NCI-H510A (cell line): Measurements from ENCODE around the gene ZNF280C.

ENCODE experiments used
- DNase-seq: peaks from one replicate; lab custom pipeline; 2025; lab: John Stamatoyannopoulos, UW

Gene ZNF280C

DNA sequence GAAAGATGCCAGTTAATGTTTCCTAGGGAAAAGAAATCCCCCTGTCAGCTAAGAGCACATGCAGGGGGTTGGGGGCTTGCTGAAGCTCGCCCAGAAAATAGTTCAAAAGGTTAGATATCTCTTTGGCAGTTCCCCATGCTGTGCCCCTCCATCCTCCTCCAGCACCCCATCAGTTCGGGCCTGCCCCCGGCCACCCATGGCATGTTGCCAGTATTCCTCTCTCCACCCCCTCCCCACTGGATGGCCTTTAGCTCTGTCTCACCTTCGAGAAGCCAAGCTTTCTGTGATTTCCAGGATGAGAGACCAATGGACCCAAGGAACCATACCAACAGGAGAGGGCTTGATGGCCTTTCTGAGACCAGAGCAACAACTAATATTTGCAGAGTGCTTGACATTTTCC is 91.8 kb downstream of the ZNF280C start:
- DNase-seq: no peak

- no peak for DNase-seq
Observed at GRCh38 chrX:130176354-130176776, 92.3 kb downstream of the ZNF280C start.

DNA sequence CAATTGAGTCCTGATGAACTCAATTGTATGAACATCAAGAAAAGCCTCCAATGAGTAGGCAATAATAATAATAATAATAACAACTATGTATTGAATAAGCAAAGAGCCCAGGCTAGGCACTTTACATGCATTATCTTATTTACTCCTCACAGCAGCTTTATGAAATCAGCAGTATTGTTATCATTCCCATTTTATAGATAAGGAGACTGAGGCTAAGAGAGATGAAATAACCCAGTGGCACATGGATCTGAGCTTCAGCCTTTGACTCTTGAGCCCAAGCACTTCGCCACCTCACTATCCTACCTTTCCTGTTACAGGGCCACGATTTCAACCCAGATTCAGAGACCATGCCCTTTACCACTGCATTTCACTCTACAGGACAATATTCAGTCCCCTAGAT is 93.8 kb downstream of the ZNF280C start:
- DNase-seq: no peak

GRCh38 chrX:130174045-130174704 is 94.5 kb downstream of the ZNF280C start:
- DNase-seq: no peak

- no peak for DNase-seq
Observed at GRCh38 chrX:130173190-130173895, 95.4 kb downstream of the ZNF280C start.

GRCh38 chrX:130172127-130172845 is 96.4 kb downstream of the ZNF280C start:
- no peak for DNase-seq

DNA sequence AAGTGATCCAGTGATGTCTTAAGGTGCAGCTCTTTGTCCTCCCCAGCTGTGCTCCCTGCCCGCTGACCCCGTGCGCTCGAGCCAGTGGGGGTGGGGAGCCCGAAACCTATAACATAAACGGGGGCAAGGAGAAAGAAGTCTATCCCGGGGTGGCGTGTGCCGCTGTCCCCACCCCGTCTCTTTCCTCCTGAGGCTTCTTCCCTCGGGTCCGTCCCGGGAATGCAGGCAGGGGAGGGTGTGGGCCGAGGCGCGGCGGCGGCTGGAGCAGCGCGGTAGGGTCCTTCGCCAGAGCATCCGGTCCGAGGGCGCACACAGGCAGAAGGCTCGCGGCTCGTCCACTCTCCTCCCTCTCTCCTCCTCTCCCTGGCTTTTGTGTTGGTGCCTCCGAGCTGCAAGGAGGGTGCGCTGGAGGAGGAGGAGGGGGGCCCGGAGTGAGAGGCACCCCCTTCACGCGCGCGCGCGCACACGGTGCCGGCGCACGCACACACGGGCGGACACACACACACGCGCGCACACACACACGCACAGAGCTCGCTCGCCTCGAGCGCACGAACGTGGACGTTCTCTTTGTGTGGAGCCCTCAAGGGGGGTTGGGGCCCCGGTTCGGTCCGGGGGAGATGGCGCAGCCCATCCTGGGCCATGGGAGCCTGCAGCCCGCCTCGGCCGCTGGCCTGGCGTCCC is 97.1 kb downstream of the ZNF280C start, which contains the start of gene RAB33A:
Gene RAB33A (plus strand): TSS at position 517 of the 681 bp plus-strand sequence. CDS start 101 bp downstream, at position 618.
- no peak for DNase-seq

GRCh38 chrX:130170752-130171445 is 97.8 kb downstream of the ZNF280C start:
- peak; percentile 77 for DNase-seq

- DNase-seq: no peak
Observed at GRCh38 chrX:130167040-130167439, 101.7 kb downstream of the ZNF280C start.

- no peak for DNase-seq
Observed at GRCh38 chrX:130166503-130166777, 102.3 kb downstream of the ZNF280C start.

- peak; percentile 95 for DNase-seq
Observed at GRCh38 chrX:130165703-130166502, 102.8 kb downstream of the ZNF280C start, which contains the start of gene AIFM1. Gene AIFM1 (minus strand): TSS chrX:130165841. CDS start chrX:130165656, 185 bp downstream.

GRCh38 chrX:130165181-130165702 is 103.5 kb downstream of the ZNF280C start:
- peak; percentile 29 for DNase-seq

- no peak for DNase-seq
Observed at GRCh38 chrX:130163398-130163797, 105.3 kb downstream of the ZNF280C start.

- no peak for DNase-seq
Observed at GRCh38 chrX:130162094-130162735, 106.5 kb downstream of the ZNF280C start.

DNA sequence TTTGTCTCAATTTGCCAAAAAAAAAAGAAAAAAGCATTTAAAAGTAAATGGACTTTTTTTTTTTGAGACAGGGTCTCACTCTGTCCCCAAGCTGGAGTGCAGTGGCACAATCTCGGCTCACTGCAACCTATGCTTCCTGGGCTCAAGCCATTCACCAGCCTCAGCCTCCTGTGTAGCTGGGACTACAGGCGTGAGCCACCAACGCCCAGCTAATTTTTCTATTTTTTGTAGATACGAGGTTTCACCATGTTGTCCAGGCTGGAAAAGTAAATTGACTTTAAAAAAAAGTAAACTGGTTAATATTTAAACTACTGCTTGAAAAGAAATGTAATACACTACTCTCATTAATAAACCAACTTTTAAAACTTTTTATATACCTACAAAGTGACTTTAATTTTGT is 108.9 kb downstream of the ZNF280C start:
- DNase-seq: no peak

GRCh38 chrX:130158311-130158710 is 110.4 kb downstream of the ZNF280C start:
- DNase-seq: no peak

- DNase-seq: no peak
Observed at GRCh38 chrX:130155564-130155963, 113.1 kb downstream of the ZNF280C start.
